HAP-1 (cell line): Measurements from ENCODE around the gene ZSCAN10.
A peak's percentile ranks its signal among the peaks of the same experiment; 100 is the strongest.
"Not testable (repeated sequence)": the region's sequence is repeated elsewhere in the genome, so short reads cannot be mapped to it uniquely, and the experiment has no call there.

Experiments
- DNase-seq, 2 experiments: peaks; one replicate each; pipeline ENCODE4 v3.0.0-alpha.2; 2016 to 2020; ENCODE audit warnings: low spot score in 2 of 2
- H3K27me3 ChIP-seq: fragments of 250-450 bp; sonication (Bioruptor Pico); 2 replicates; pipeline ENCODE4 v1.5.1; 2020; ENCODE audit warnings: low read depth, mild to moderate bottlenecking, moderate library complexity
- H3K36me3 ChIP-seq: fragments of 250-450 bp; sonication (Bioruptor Pico); replicated peaks from 2 replicates; pipeline ENCODE4 v1.5.1; 2020; ENCODE audit warnings: mild to moderate bottlenecking
- H3K4me1 ChIP-seq: fragments of 250-450 bp; sonication (Bioruptor Pico); 2 replicates; pipeline ENCODE4 v1.5.1; 2020; ENCODE audit warnings: mild to moderate bottlenecking
- H3K4me3 ChIP-seq: fragments of 250-450 bp; sonication (Bioruptor Pico); 2 replicates; pipeline ENCODE4 v1.5.1; 2020; ENCODE audit warnings: mild to moderate bottlenecking, moderate library complexity
- H3K9me3 ChIP-seq: fragments of 250-450 bp; sonication (Bioruptor Pico); 2 replicates; pipeline ENCODE4 v1.5.1; 2020; ENCODE audit warnings: mild to moderate bottlenecking, moderate library complexity
- in situ Hi-C: fragments of 300-500 bp; cut with MboI; formaldehyde crosslinking; loops from 3 replicates; pipeline ENCODE4 v1.14.3; 2020; ENCODE audit warnings: low sequenced_read_pairs, inconsistent platforms, mixed read lengths

Gene ZSCAN10

GRCh38 chr16:3054965-3055733 lies 43.9 kb downstream of the ZSCAN10 start:
- DNase-seq = no peak
- in situ Hi-C loops = no loop called here

DNA sequence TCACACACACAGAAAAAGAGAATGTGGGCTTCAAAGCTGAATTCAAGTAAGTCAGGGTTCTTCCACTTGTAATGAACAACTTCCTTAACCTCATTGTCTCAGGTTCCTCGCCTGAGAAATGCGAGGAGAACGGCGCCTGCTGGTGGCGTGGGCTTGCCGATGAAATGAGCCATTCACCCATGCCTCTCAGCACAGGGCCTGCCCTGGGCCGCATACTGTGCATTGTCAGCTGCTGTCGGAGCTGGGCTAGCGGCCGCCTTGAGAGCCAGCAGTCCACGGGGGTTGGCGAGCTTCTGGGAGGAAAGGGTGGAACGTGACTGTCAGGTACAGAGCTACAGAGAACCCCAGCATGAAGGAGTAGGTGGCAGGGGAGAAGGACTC lies 45.8 kb downstream of the ZSCAN10 start:
- H3K4me3 ChIP-seq, H3K36me3 ChIP-seq, DNase-seq, in situ Hi-C loops, H3K9me3 ChIP-seq, H3K4me1 ChIP-seq, H3K27me3 ChIP-seq: not testable (repeated sequence)

More at GRCh38 chr16:3054965-3055733, 43.9 kb downstream of the ZSCAN10 start:
- Histone ChIP-seq H3K27me3 (no peaks in the 10 kb centered on the region), H3K9me3 (no peaks in the 10 kb centered on the region), H3K4me3 (no peak overlapping the region), H3K4me1 (peaks cover 7% of the 10 kb centered on the region), H3K36me3 (no peaks in the 10 kb centered on the region; the same call in 1 of the 2 replicates)

DNA sequence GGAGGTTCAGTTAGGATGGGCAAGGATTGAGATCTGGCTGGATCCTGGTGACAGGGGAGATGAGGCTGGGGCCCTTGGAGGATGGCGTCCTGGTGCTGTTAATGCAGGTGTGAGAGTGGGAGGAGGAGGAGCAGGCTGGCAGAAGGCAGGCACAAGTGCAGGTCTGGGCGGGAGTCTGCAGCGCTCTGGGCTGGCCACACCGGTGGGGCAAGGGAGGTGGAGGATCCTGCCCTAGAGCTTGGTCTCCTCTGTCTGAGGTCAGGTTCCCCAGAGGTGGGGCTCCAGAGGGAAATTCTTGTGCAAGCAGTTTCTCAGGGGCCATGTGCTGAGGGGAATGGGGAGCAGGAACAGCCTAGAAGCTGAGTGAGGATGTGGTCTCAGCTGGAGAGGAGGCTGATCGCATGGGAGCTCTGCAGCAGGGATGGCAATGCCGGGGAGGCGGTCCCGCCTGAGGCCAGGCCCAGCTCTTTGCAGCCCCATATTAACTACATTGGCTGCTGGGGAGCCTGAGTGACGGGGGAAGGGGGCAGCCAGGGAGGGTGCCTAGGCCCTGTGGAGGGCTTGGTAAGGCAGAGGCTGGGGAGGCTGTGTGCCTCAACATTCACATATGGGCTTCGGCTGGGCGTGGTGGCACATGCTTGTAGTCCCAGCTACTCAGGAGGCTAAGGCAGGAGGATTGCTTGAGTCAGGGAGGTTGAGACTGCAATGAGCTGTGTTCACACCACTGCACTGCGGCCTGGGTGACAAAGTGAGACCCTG lies 46.3 kb downstream of the ZSCAN10 start:
- in situ Hi-C loops, H3K4me1 ChIP-seq, H3K9me3 ChIP-seq, H3K36me3 ChIP-seq, DNase-seq, H3K27me3 ChIP-seq, H3K4me3 ChIP-seq: not testable (repeated sequence)

DNA sequence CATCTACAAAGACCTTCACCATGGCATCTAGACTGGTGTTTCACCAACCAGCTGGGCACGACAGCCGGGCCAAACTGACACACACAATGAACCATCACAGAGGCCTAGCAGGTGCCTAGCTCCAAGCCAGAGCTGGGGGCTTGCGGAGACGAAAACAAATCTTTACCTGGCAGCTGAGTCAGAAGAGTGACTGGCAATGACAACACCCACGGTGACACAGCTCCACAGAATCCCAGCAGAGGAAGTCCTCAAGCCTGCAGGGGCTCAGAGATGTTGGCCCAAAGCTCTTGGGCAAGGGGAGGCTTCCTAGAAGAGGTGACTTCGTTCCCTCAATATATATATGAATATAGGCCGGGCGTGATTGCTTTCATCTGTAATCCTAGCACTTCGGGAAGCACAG lies 47.6 kb downstream of the ZSCAN10 start:
- in situ Hi-C loops = no loop called here
- H3K4me3 ChIP-seq = no peak overlapping the region
- H3K9me3 ChIP-seq = no peaks in the 10 kb centered on the region
- peaks cover 4% of the 10 kb centered on the region; the same call in 1 of the 2 replicates for H3K27me3 ChIP-seq
- no peak for DNase-seq
- no peaks in the 10 kb centered on the region; the same call in 1 of the 2 replicates for H3K36me3 ChIP-seq
- H3K4me1 ChIP-seq = no peaks in the 10 kb centered on the region

- in situ Hi-C loops = no loop called here
- no peaks in the 10 kb centered on the region; the same call in 1 of the 2 replicates for H3K36me3 ChIP-seq
Observed at GRCh38 chr16:3051009-3051408, 48.1 kb downstream of the ZSCAN10 start.

GRCh38 chr16:3050487-3050886 lies 48.6 kb downstream of the ZSCAN10 start:
- no peak for DNase-seq
- Histone ChIP-seq H3K9me3 (no peaks in the 10 kb centered on the region), H3K4me1 (no peaks in the 10 kb centered on the region), H3K27me3 (peaks cover 4% of the 10 kb centered on the region; the same call in 1 of the 2 replicates), H3K4me3 (no peak overlapping the region), H3K36me3 (no peaks in the 10 kb centered on the region; the same call in 1 of the 2 replicates)
- in situ Hi-C loops = no loop called here

More at GRCh38 chr16:3051009-3051408, 48.1 kb downstream of the ZSCAN10 start:
- H3K4me1 ChIP-seq = no peaks in the 10 kb centered on the region
- H3K4me3 ChIP-seq = no peak overlapping the region
- no peak for DNase-seq
- peaks cover 4% of the 10 kb centered on the region; the same call in 1 of the 2 replicates for H3K27me3 ChIP-seq
- H3K9me3 ChIP-seq = no peaks in the 10 kb centered on the region

DNA sequence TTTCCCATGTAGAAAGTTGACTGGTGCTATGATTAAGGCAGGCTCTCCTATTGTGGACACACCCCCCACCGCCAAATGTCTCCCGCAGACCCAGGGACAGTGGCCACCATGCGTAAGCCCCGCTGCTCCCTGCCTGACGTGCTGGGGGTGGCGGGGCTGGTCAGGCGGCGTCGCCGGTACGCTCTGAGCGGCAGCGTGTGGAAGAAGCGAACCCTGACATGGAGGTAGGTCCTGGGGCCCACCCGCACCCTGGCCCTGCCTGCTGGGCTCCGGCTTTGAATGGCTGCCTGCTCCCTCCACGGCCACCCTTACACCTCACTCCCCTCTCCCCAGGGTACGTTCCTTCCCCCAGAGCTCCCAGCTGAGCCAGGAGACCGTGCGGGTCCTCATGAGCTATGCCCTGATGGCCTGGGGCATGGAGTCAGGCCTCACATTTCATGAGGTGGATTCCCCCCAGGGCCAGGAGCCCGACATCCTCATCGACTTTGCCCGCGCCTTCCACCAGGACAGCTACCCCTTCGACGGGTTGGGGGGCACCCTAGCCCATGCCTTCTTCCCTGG lies 49.1 kb downstream of the ZSCAN10 start:
- H3K9me3 ChIP-seq = no peaks in the 10 kb centered on the region
- in situ Hi-C loops = no loop called here
- no peak for DNase-seq
- H3K27me3 ChIP-seq = peaks cover 4% of the 10 kb centered on the region; the same call in 1 of the 2 replicates
- no peak overlapping the region for H3K4me3 ChIP-seq
- H3K36me3 ChIP-seq = no peaks in the 10 kb centered on the region; the same call in 1 of the 2 replicates
- H3K4me1 ChIP-seq = peaks cover 2% of the 10 kb centered on the region; the same call in 1 of the 2 replicates

DNA sequence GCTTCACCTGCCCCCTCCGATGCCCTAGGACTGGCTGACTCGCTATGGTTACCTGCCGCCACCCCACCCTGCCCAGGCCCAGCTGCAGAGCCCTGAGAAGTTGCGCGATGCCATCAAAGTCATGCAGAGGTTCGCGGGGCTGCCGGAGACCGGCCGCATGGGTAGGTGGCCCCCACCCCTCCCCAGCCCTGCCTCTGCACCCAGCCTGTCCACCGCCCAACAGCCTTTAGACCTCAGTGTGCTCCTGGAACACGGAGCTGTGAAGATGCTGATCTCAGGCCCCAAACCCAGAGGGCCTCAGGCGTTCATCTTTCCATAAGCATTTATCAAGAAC lies 51.7 kb downstream of the ZSCAN10 start:
- in situ Hi-C loops = no loop called here
- Histone ChIP-seq H3K4me1 (peaks cover 2% of the 10 kb centered on the region; the same call in 1 of the 2 replicates), H3K36me3 (no peaks in the 10 kb centered on the region), H3K27me3 (peaks cover 4% of the 10 kb centered on the region; the same call in 1 of the 2 replicates), H3K4me3 (peak overlapping the region; percentile 48; the same call in 1 of the 2 replicates), H3K9me3 (no peaks in the 10 kb centered on the region)
- no peak for DNase-seq

- H3K4me3 ChIP-seq = peak overlapping the region; percentile 48
- in situ Hi-C loops = no loop called here
- H3K9me3 ChIP-seq = no peaks in the 10 kb centered on the region
Observed at GRCh38 chr16:3046641-3047386, 52.3 kb downstream of the ZSCAN10 start.

GRCh38 chr16:3045758-3046640 lies 53.1 kb downstream of the ZSCAN10 start, which contains the start of gene MMP25:
MMP25 (plus strand) TSS chr16:3046561; CDS start chr16:3046918, 357 bp downstream.
- Histone ChIP-seq H3K9me3 (no peaks in the 10 kb centered on the region), H3K4me3 (peak within 1 kb of the TSS; percentile 48), H3K27me3 (peaks cover 4% of the 10 kb centered on the region; the same call in 1 of the 2 replicates), H3K4me1 (peaks cover 2% of the 10 kb centered on the region; the same call in 1 of the 2 replicates), H3K36me3 (no peaks in the 10 kb centered on the region)
- in situ Hi-C loops = no loop called here
- peak in 1 of 2 experiments; percentile 47 for DNase-seq

More at GRCh38 chr16:3046641-3047386, 52.3 kb downstream of the ZSCAN10 start:
- Histone ChIP-seq H3K4me1 (peaks cover 2% of the 10 kb centered on the region; the same call in 1 of the 2 replicates), H3K36me3 (no peaks in the 10 kb centered on the region), H3K27me3 (peaks cover 4% of the 10 kb centered on the region; the same call in 1 of the 2 replicates)
- DNase-seq = no peak

DNA sequence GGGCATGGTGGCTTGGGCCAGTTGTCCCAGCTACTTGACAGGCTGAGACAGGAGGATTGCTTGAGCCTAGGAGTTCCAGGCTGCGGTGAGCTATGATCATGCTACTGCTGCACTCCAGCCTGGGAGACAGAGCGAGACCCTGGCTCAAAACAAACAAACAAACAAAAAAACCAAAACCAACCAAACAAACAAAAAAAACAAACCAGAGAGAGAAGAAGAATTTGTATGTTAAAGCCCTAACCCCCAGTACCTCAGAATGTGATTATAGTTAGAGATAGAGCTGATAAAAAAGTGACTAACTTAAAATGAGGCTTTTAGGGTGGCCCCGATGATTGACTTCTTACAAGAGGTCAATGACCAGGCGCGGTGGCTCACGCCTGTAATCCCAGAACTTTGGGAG lies 54.4 kb downstream of the ZSCAN10 start:
- H3K27me3 ChIP-seq = peaks cover 4% of the 10 kb centered on the region; the same call in 1 of the 2 replicates
- in situ Hi-C loops = no loop called here
- DNase-seq = no peak
- H3K4me1 ChIP-seq = peaks cover 2% of the 10 kb centered on the region; the same call in 1 of the 2 replicates
- no peaks in the 10 kb centered on the region for H3K9me3 ChIP-seq
- H3K36me3 ChIP-seq = no peaks in the 10 kb centered on the region
- no peak overlapping the region for H3K4me3 ChIP-seq

DNA sequence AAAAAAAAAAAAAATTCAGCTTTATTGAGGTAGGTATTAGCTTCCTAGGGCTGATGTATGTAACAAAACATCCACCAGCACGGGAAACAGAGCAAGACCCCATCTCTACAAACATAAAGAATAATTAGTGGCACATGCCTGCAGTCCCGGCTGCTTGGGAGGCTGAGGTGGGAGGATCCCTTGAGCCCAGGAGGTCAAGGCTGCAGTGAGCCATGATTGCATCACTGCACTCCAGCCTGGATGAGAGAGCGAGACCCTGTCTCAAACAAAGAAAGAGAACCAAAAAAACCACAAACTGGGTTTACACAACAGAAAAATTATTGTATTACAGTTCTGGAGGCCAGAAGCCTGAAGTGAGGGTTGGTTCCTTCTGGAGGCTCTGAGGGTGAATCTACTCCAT lies 56.7 kb downstream of the ZSCAN10 start:
- in situ Hi-C loops = no loop called here
- Histone ChIP-seq H3K4me3 (no peak overlapping the region), H3K27me3 (peaks cover 26% of the 10 kb centered on the region)

More for the DNA sequence above, 56.7 kb downstream of the ZSCAN10 start:
- no peak for DNase-seq
- Histone ChIP-seq H3K36me3 (no peaks in the 10 kb centered on the region), H3K4me1 (peaks cover 2% of the 10 kb centered on the region; the same call in 1 of the 2 replicates), H3K9me3 (no peaks in the 10 kb centered on the region)
